Transverse colon (tissue), 3 donors: ENCODE data around the gene ERC2.

ENCODE experiments used
- POLR2A ChIP-seq: fragments of 450-650 bp; IDR thresholded peaks from one replicate; pipeline ENCODE4 v1.6.1; 2016; ENCODE audit warnings: antibody characterized with exemption, mild to moderate bottlenecking, moderate library complexity
- TF ChIP-seq, protein P1 (sequence below), 5 experiments: fragments of 200-600 bp in 3 of 5; fragments of 450-650 bp in 2 of 5; sonication (generic) in 3 of 5; IDR thresholded peaks; 1 replicate in 2 of 5; 2 replicates in 3 of 5; pipeline ENCODE4 v1.5.1; 2016 to 2017; ENCODE audit warnings: antibody characterized with exemption in 5 of 5, inconsistent platforms in 3 of 5, mild to moderate bottlenecking in 2 of 5, moderate library complexity in 1 of 5

DNA sequence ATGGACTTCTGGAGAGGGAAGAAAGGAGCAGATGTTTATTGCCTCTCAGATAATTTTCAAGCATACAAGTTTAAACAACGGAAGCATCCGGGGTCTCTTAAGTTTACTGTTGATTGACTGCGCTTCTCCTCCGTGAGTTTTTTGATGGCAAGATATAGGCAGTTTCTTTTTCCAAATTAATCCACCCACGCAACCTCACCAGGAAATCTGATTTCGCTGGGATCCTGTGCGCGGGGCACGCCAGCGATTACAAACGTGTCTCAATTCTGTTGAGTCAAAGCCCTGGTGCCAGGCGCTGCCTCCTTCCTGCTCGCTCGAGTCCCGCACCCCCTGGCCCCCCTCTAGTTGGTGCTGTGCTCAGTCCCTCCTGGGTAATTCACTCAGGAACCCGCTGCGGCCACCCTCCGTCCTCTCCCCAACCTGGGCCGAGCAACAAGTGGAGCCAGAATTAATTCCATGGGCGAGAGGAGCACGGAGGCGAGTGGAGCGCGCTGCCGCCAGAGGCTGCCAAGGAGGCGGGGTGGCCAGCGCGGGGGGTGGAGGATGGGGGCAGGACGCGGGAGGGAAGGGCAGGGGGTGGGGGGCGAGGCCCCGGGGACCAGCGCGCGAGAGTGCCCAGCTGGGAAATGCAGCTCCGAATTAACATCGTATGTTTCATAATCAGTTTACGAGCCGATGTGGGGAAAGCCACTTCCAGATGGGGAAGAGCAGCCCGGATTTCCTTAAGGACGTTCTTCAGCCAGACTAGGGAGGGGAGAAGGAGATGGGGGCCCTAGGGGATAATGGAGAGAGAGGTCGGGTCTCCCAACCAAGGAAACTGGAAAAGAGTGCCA, 987.1 kb downstream of the ERC2 start:
- TF ChIP-seq, protein P1, sequence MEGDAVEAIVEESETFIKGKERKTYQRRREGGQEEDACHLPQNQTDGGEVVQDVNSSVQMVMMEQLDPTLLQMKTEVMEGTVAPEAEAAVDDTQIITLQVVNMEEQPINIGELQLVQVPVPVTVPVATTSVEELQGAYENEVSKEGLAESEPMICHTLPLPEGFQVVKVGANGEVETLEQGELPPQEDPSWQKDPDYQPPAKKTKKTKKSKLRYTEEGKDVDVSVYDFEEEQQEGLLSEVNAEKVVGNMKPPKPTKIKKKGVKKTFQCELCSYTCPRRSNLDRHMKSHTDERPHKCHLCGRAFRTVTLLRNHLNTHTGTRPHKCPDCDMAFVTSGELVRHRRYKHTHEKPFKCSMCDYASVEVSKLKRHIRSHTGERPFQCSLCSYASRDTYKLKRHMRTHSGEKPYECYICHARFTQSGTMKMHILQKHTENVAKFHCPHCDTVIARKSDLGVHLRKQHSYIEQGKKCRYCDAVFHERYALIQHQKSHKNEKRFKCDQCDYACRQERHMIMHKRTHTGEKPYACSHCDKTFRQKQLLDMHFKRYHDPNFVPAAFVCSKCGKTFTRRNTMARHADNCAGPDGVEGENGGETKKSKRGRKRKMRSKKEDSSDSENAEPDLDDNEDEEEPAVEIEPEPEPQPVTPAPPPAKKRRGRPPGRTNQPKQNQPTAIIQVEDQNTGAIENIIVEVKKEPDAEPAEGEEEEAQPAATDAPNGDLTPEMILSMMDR (IDR thresholded peaks at IDR 0.05) = no peak
- TF ChIP-seq POLR2A = no peak
